Dermis blood vessel endothelial cell (primary cell): Measurements from ENCODE around the gene CTCF. TPM values are rescaled to one million over a fixed set of nuclear protein-coding genes. Genes with fewer than 3 reads are reported as not detected.

Experiments
- total RNA-seq: library from RNA; depleted of rRNA; stranded (reverse); fragments of >200 nt; gene quantifications from 2 replicates; pipeline ENCODE4 v1.2.3, GENCODE V29; 2014

CTCF gene
- total RNA-seq, 1 donor from 2014 or later = 30.3 TPM

Other genes with a start within 250 kb of the CTCF start
- under 0.01 TPM in 1 of 2 replicates, not detected in the other for gene KCTD19, start 235.8 kb upstream of the CTCF start, total RNA-seq
- not detected in 2 replicates for gene LRRC36, start 235.7 kb upstream of the CTCF start, total RNA-seq
- 0.19 TPM in 1 of 2 replicates, not detected in the other for gene TPPP3, start 169.0 kb upstream of the CTCF start, total RNA-seq
- 3.7 and 6.3 TPM in 2 replicates for gene ZDHHC1, start 146.0 kb upstream of the CTCF start, total RNA-seq
- gene HSD11B2, start 131.4 kb upstream of the CTCF start, total RNA-seq = 0.23 TPM in 1 of 2 replicates, not detected in the other
- 134 and 155 TPM in 2 replicates for gene ATP6V0D1, start 81.4 kb upstream of the CTCF start, total RNA-seq
- gene AGRP, start 79.0 kb upstream of the CTCF start, total RNA-seq = not detected in 2 replicates
- gene RIPOR1, start 33.7 kb upstream of the CTCF start, total RNA-seq = 74.9 and 149 TPM in 2 replicates
- gene CARMIL2, start 82.6 kb downstream of the CTCF start, total RNA-seq = 0.56 and 0.85 TPM in 2 replicates
- gene ACD, start 97.7 kb downstream of the CTCF start, total RNA-seq = 14.5 and 17.8 TPM in 2 replicates
- gene PARD6A, start 98.4 kb downstream of the CTCF start, total RNA-seq = 6.3 and 7.0 TPM in 2 replicates
- gene ENKD1, start 104.2 kb downstream of the CTCF start, total RNA-seq = 18.1 and 20.1 TPM in 2 replicates
- gene C16orf86, start 104.3 kb downstream of the CTCF start, total RNA-seq = 3.7 and 3.9 TPM in 2 replicates
- 69.8 and 88.1 TPM in 2 replicates for gene GFOD2, start 156.8 kb downstream of the CTCF start, total RNA-seq
- gene RANBP10, start 244.0 kb downstream of the CTCF start, total RNA-seq = 8.2 and 13.5 TPM in 2 replicates
- gene TSNAXIP1, start 244.4 kb downstream of the CTCF start, total RNA-seq = 0.47 and 0.85 TPM in 2 replicates